H9 (cell line): ENCODE measurements around the gene RDH12. TPM values are rescaled to one million over a fixed set of nuclear protein-coding genes. Genes with fewer than 3 reads are reported as not detected.
A peak's percentile ranks its signal among the peaks of the same experiment; 100 is the strongest.

Experiments
- DNase-seq: peaks from one replicate; pipeline ENCODE4 v3.0.0-alpha.2; 2017
- H2AFZ ChIP-seq: one replicate; pipeline ENCODE4 v1.6.1; 2013; ENCODE audit warnings: mild to moderate bottlenecking, low read length, control low read depth, moderate library complexity
- H2AK5ac ChIP-seq: 2 replicates; pipeline ENCODE4 v1.6.1; 2013; ENCODE audit warnings: low read length, control low read depth, mixed read lengths; ENCODE audit not compliant: insufficient read length
- H2BK120ac ChIP-seq: one replicate; pipeline ENCODE4 v1.6.1; 2013; ENCODE audit warnings: low read depth, mild to moderate bottlenecking, low read length, control low read depth, inconsistent platforms; ENCODE audit not compliant: poor library complexity, severe bottlenecking
- H2BK12ac ChIP-seq: 2 replicates; pipeline ENCODE4 v1.6.1; 2013; ENCODE audit warnings: low read length, control low read depth, mixed read lengths, low read depth; ENCODE audit not compliant: insufficient read length
- H2BK15ac ChIP-seq: 2 replicates; pipeline ENCODE4 v1.6.1; 2013; ENCODE audit warnings: low read depth, low read length, control low read depth
- H2BK20ac ChIP-seq: one replicate; pipeline ENCODE4 v1.6.1; 2013; ENCODE audit warnings: low read depth, mild to moderate bottlenecking, low read length, control low read depth, inconsistent platforms; ENCODE audit not compliant: poor library complexity, severe bottlenecking
- H2BK5ac ChIP-seq: 2 replicates; pipeline ENCODE4 v1.6.1; 2013; ENCODE audit warnings: low read length, control low read depth, mixed read lengths; ENCODE audit not compliant: insufficient read length
- H3K14ac ChIP-seq: 2 replicates; pipeline ENCODE4 v1.6.1; 2013; ENCODE audit warnings: low read length, control low read depth; ENCODE audit not compliant: insufficient read depth
- H3K18ac ChIP-seq: 2 replicates; pipeline ENCODE4 v1.6.1; 2013; ENCODE audit warnings: low read depth, mild to moderate bottlenecking, mixed read lengths, low read length, control low read depth; ENCODE audit not compliant: insufficient read length
- H3K23ac ChIP-seq: 2 replicates; pipeline ENCODE4 v1.6.1; 2013; ENCODE audit warnings: low read length, control low read depth, mixed read lengths, low read depth; ENCODE audit not compliant: insufficient read length
- H3K23me2 ChIP-seq: 2 replicates; pipeline ENCODE4 v1.6.1; 2013; ENCODE audit warnings: low read depth, mild to moderate bottlenecking, mixed read lengths, low read length, control low read depth; ENCODE audit not compliant: insufficient read length, poor library complexity, severe bottlenecking
- H3K27ac ChIP-seq: 2 replicates; pipeline ENCODE4 v1.5.1; 2013; ENCODE audit warnings: low read length, control low read depth, mixed read lengths, low read depth; ENCODE audit not compliant: insufficient read length
- H3K27me3 ChIP-seq: 2 replicates; pipeline ENCODE4 v1.6.1; 2013; ENCODE audit warnings: low read length, control low read depth, inconsistent platforms; ENCODE audit not compliant: insufficient read depth
- H3K4ac ChIP-seq: 2 replicates; pipeline ENCODE4 v1.6.1; 2013; ENCODE audit warnings: low read depth, mild to moderate bottlenecking, control low read depth, inconsistent platforms, low read length, moderate library complexity
- H3K4me1 ChIP-seq: 2 replicates; pipeline ENCODE4 v1.6.1; 2013; ENCODE audit warnings: low read length, control low read depth, inconsistent platforms; ENCODE audit not compliant: insufficient read depth
- H3K4me2 ChIP-seq: 2 replicates; pipeline ENCODE4 v1.6.1; 2013; ENCODE audit warnings: low read length, control low read depth, mixed read lengths; ENCODE audit not compliant: insufficient read length, insufficient read depth
- H3K56ac ChIP-seq: 2 replicates; pipeline ENCODE4 v1.6.1; 2013; ENCODE audit warnings: low read depth, mild to moderate bottlenecking, mixed read lengths, low read length, control low read depth; ENCODE audit not compliant: insufficient read length
- H3K79me1 ChIP-seq: 2 replicates; pipeline ENCODE4 v1.6.1; 2013; ENCODE audit warnings: low read depth, mild to moderate bottlenecking, moderate library complexity, low read length, control low read depth, inconsistent platforms; ENCODE audit not compliant: insufficient read depth, poor library complexity, severe bottlenecking
- H3K79me2 ChIP-seq: 2 replicates; pipeline ENCODE4 v1.6.1; 2013; ENCODE audit warnings: low read length, control low read depth, inconsistent platforms; ENCODE audit not compliant: insufficient read depth
- H3K9ac ChIP-seq: 2 replicates; pipeline ENCODE4 v1.6.1; 2013; ENCODE audit warnings: low read length, control low read depth, mixed read lengths; ENCODE audit not compliant: insufficient read length; ENCODE audit errors: extremely low read depth
- H3K9me3 ChIP-seq: one replicate; pipeline ENCODE4 v1.6.1; 2013; ENCODE audit warnings: low read depth, low read length, inconsistent platforms; ENCODE audit not compliant: control insufficient read depth
- H3T11ph ChIP-seq: one replicate; pipeline ENCODE4 v1.6.1; 2013; ENCODE audit warnings: mild to moderate bottlenecking, low read length, control low read depth, inconsistent platforms
- H4K20me1 ChIP-seq: one replicate; pipeline ENCODE4 v1.6.1; 2013; ENCODE audit not compliant: control insufficient read depth, insufficient read length, insufficient read depth
- H4K5ac ChIP-seq: 2 replicates; pipeline ENCODE4 v1.6.1; 2013; ENCODE audit warnings: low read depth, mild to moderate bottlenecking, mixed read lengths, low read length, control low read depth; ENCODE audit not compliant: insufficient read length
- H4K8ac ChIP-seq: replicated peaks from 2 replicates; pipeline ENCODE4 v1.6.1; 2013; ENCODE audit warnings: low read length, control low read depth, mixed read lengths, low read depth; ENCODE audit not compliant: insufficient read length
- H4K91ac ChIP-seq: 2 replicates; pipeline ENCODE4 v1.6.1; 2013; ENCODE audit warnings: low read depth, mild to moderate bottlenecking, moderate library complexity, mixed read lengths, low read length, control low read depth; ENCODE audit not compliant: insufficient read length
- H3K27ac Mint-ChIP-seq, 3 experiments: 2 replicates in 2 of 3; 3 replicates in 1 of 3; pipeline ENCODE4 v1.8.0; 2020 to 2021; ENCODE audit warnings: mixed read lengths in 3 of 3, mild to moderate bottlenecking in 1 of 3, moderate library complexity in 1 of 3
- H3K27me3 Mint-ChIP-seq: 2 replicates; pipeline ENCODE4 v1.8.0; 2021; ENCODE audit warnings: low read depth, mild to moderate bottlenecking, moderate library complexity, mixed read lengths
- H3K36me3 Mint-ChIP-seq, 3 experiments: 2 replicates in 2 of 3; 3 replicates in 1 of 3; pipeline ENCODE4 v1.8.0; 2020 to 2021; ENCODE audit warnings: low read depth in 3 of 3, mixed read lengths in 3 of 3; ENCODE audit not compliant: insufficient read depth in 1 of 3
- H3K4me1 Mint-ChIP-seq, 2 experiments: 2 replicates each; pipeline ENCODE4 v1.8.0; 2020; ENCODE audit warnings: mixed read lengths in 2 of 2
- H3K4me3 Mint-ChIP-seq, 2 experiments: 2 replicates in 1 of 2; 3 replicates in 1 of 2; pipeline ENCODE4 v1.8.0; 2020 to 2021; ENCODE audit warnings: mild to moderate bottlenecking in 2 of 2, mixed read lengths in 2 of 2, moderate library complexity in 1 of 2
- H3K9me3 Mint-ChIP-seq, 2 experiments: 2 replicates in 1 of 2; 3 replicates in 1 of 2; pipeline ENCODE4 v1.8.0; 2020; ENCODE audit warnings: mild to moderate bottlenecking in 2 of 2, mixed read lengths in 2 of 2, moderate library complexity in 1 of 2
- WGBS: extraction: QIAGEN DNeasy Blood & Tissue Kit; methylation state at CpG from one replicate; pipeline ENCODE4 v1.1.7; 2013; ENCODE audit warnings: missing lambda C conversion rate, low lambda C conversion rate, mixed read lengths; ENCODE audit not compliant: insufficient read length; ENCODE audit errors: extremely low coverage; 5-methylcytosine and 5-hydroxymethylcytosine counted together
- total RNA-seq: library from RNA; stranded (reverse); gene quantifications from 2 replicates; pipeline ENCODE4 v1.2.1, GENCODE V29; 2021
- TF ChIP-seq, protein P1 (sequence below): fragments of 200-600 bp; sonication (generic); conservative IDR thresholded peaks from 3 replicates; pipeline ENCODE4 v1.8.0; 2021; ENCODE audit warnings: antibody characterized with exemption, mild to moderate bottlenecking

Gene RDH12
- total RNA-seq, 1 experiment from 2014 or later: 0.74 TPM

DNA sequence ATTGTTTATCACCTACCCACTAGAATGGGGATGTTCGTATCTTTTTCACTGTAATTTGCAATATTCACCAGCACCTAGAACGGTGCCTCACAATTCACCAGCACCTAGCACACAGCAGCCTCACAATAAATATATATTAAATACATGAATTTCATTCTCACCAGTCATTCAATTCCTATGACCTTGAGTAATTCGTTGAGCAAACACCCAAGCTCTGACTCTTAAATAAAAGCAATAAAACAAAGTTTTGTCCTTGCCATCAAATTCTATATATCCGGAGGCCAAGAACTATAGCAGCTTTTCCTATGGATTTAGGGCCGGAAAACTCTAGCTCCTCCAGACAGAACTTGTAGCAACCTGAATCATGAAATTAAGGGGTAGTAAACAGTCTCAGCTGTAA lies 28.2 kb upstream of the RDH12 start:
- H2BK15ac ChIP-seq: no peak overlapping the region
- TF ChIP-seq, protein P1, sequence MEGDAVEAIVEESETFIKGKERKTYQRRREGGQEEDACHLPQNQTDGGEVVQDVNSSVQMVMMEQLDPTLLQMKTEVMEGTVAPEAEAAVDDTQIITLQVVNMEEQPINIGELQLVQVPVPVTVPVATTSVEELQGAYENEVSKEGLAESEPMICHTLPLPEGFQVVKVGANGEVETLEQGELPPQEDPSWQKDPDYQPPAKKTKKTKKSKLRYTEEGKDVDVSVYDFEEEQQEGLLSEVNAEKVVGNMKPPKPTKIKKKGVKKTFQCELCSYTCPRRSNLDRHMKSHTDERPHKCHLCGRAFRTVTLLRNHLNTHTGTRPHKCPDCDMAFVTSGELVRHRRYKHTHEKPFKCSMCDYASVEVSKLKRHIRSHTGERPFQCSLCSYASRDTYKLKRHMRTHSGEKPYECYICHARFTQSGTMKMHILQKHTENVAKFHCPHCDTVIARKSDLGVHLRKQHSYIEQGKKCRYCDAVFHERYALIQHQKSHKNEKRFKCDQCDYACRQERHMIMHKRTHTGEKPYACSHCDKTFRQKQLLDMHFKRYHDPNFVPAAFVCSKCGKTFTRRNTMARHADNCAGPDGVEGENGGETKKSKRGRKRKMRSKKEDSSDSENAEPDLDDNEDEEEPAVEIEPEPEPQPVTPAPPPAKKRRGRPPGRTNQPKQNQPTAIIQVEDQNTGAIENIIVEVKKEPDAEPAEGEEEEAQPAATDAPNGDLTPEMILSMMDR: no peak
- H2AFZ ChIP-seq: no peak overlapping the region
- no peak overlapping the region for H3T11ph ChIP-seq
- no peak overlapping the region for H2BK20ac ChIP-seq
- H3K4me1 ChIP-seq: peaks cover 2% of the 10 kb centered on the region; the same call in 1 of the 2 replicates
- H4K5ac ChIP-seq: no peak overlapping the region
- no peak overlapping the region for H3K23ac ChIP-seq
- H3K79me2 ChIP-seq: peaks cover 4% of the 10 kb centered on the region; the same call in 1 of the 2 replicates
- no peak overlapping the region for H2BK120ac ChIP-seq
- H3K27ac ChIP-seq: no peak overlapping the region
- no peak overlapping the region for H4K91ac ChIP-seq
- H3K79me1 ChIP-seq: no peaks in the 10 kb centered on the region
- no peaks in the 10 kb centered on the region for H3K9me3 ChIP-seq
- no peak overlapping the region for H2AK5ac ChIP-seq
- no peak for DNase-seq
- no peak overlapping the region for H3K14ac ChIP-seq
- Mint-ChIP-seq H3K9me3 (no peaks in the 10 kb centered on the region; a peak in 1 of 5 replicates), H3K27me3 (no peaks in the 10 kb centered on the region; the same call in 1 of the 2 replicates), H3K4me3 (peak overlapping the region; percentile 75 to 83), H3K36me3 (peaks cover 9 to 22% (median 20%) of the 10 kb centered on the region in 3 experiments), H3K27ac (no peak overlapping the region), H3K4me1 (peaks cover 21 to 24% of the 10 kb centered on the region in 2 experiments)
- peaks cover 5% of the 10 kb centered on the region for H3K23me2 ChIP-seq
- no peak overlapping the region for H2BK5ac ChIP-seq
- no peaks in the 10 kb centered on the region for H3K27me3 ChIP-seq
- H3K4me2 ChIP-seq: peak overlapping the region; percentile 52
- H2BK12ac ChIP-seq: no peak overlapping the region
- no peak overlapping the region for H3K18ac ChIP-seq
- H3K4ac ChIP-seq: no peak overlapping the region
- H4K8ac ChIP-seq: no peak overlapping the region
- WGBS: no CpG with 5 or more reads among the region's 5 CpGs
- no peaks in the 10 kb centered on the region for H4K20me1 ChIP-seq
- no peak overlapping the region for H3K56ac ChIP-seq
- H3K9ac ChIP-seq: peak overlapping the region; percentile 26
